B cell (primary cell): ENCODE measurements around the gene ANKS1B.

Source experiments
- EZH2 ChIP-seq: IDR thresholded peaks from 2 replicates; pipeline ENCODE4 v1.6.1; 2012; ENCODE audit warnings: borderline replicate concordance, low read depth, mild to moderate bottlenecking, moderate library complexity, low read length; ENCODE audit not compliant: insufficient read depth, poor library complexity, severe bottlenecking
- TF ChIP-seq, protein P1 (sequence below): fragments of 200-600 bp; IDR thresholded peaks from one replicate; pipeline ENCODE4 v1.8.0; 2022; ENCODE audit warnings: antibody characterized with exemption, mild to moderate bottlenecking

DNA sequence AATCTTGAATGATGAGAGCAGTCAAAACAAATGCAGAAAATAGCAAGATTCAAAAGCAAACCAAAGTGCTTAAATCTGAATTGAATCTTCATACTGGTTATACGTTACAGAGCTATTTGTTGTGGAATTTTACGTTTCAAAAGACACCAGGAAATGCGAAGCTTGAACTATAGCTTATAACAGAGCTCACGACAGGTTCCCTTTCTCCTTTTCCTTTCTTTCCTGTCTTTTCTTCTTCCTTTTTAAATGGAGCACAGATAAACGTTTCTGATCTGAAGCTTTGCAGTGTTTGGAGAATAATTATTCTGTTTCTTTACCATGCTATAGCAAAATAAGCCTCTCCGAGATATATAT, 829.8 kb downstream of the ANKS1B start:
- TF ChIP-seq EZH2, result no peak
- TF ChIP-seq, protein P1, sequence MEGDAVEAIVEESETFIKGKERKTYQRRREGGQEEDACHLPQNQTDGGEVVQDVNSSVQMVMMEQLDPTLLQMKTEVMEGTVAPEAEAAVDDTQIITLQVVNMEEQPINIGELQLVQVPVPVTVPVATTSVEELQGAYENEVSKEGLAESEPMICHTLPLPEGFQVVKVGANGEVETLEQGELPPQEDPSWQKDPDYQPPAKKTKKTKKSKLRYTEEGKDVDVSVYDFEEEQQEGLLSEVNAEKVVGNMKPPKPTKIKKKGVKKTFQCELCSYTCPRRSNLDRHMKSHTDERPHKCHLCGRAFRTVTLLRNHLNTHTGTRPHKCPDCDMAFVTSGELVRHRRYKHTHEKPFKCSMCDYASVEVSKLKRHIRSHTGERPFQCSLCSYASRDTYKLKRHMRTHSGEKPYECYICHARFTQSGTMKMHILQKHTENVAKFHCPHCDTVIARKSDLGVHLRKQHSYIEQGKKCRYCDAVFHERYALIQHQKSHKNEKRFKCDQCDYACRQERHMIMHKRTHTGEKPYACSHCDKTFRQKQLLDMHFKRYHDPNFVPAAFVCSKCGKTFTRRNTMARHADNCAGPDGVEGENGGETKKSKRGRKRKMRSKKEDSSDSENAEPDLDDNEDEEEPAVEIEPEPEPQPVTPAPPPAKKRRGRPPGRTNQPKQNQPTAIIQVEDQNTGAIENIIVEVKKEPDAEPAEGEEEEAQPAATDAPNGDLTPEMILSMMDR, result no peak
